ENCODE results near the gene RASSF3.

DNA sequence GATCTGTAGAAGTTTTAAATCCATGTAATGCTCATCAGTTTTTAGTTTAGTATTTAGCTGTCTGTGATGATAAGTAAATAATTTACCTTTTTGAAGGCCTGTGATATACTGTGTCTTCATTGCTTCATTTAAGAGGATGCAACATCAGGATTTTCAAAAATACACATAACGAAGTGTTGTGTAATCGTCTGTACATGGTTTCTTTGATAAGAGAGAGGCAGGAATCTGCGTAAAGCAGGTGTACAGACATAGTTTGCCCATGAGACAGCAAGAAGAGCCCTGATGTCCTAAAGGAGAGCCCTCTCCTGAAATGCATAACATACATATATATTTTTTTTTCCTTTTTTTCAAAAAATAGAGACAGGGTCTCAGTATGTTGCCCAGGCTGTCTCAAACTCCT is 44.8 kb downstream of the RASSF3 start:
- TF ChIP-seq, protein P1, sequence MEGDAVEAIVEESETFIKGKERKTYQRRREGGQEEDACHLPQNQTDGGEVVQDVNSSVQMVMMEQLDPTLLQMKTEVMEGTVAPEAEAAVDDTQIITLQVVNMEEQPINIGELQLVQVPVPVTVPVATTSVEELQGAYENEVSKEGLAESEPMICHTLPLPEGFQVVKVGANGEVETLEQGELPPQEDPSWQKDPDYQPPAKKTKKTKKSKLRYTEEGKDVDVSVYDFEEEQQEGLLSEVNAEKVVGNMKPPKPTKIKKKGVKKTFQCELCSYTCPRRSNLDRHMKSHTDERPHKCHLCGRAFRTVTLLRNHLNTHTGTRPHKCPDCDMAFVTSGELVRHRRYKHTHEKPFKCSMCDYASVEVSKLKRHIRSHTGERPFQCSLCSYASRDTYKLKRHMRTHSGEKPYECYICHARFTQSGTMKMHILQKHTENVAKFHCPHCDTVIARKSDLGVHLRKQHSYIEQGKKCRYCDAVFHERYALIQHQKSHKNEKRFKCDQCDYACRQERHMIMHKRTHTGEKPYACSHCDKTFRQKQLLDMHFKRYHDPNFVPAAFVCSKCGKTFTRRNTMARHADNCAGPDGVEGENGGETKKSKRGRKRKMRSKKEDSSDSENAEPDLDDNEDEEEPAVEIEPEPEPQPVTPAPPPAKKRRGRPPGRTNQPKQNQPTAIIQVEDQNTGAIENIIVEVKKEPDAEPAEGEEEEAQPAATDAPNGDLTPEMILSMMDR (IDR thresholded peaks at IDR 0.05), result no peak
- TF ChIP-seq POLR2A (IDR thresholded peaks at IDR 0.05), result no peak
